B cell (primary cell): ENCODE results near the gene TBCCD1. TPM values are rescaled to one million over a fixed set of nuclear protein-coding genes. Genes with fewer than 3 reads are reported as not detected.

Source experiments
- ATAC-seq: fragments of 200-7000 bp; cut with Tn5 transposase; one replicate; pipeline ENCODE4 v1.10.0; 2021; ENCODE audit warnings: low read depth, mild to moderate bottlenecking, moderate number of reproducible peaks, moderate library complexity
- CTCF ChIA-PET: fragments of 350-600 bp; sonication (Branson Sonifier 250); formaldehyde crosslinking; loops from one replicate; lab custom pipeline; 2021; ENCODE audit warnings: antibody characterized with exemption, inconsistent platforms; lab: Charles Lee
- POLR2A ChIA-PET: fragments of 350-600 bp; sonication (Branson Sonifier 250); formaldehyde crosslinking; loops from one replicate; lab custom pipeline; 2021; ENCODE audit warnings: antibody characterized with exemption; lab: Charles Lee
- DNase-seq: peaks from one replicate; pipeline ENCODE4 v3.0.0; 2013
- H2AFZ ChIP-seq: 2 replicates; pipeline ENCODE4 v1.6.1; 2012; ENCODE audit warnings: mild to moderate bottlenecking, low read depth, low read length; ENCODE audit not compliant: insufficient read depth, poor library complexity, severe bottlenecking
- H3K27ac ChIP-seq, 2 donors: 1 replicate in 1 of 2; 2 replicates in 1 of 2; pipeline ENCODE4 v1.5.1; 2012 to 2013; ENCODE audit warnings: low read length in 2 of 2, mild to moderate bottlenecking in 2 of 2, moderate library complexity in 1 of 2
- H3K27me3 ChIP-seq, 4 experiments: fragments of 200-600 bp in 1 of 4; sonication (generic) in 1 of 4; replicated peaks in 1 of 4; 1 replicate in 2 of 4; 2 replicates in 2 of 4; pipeline versions ENCODE4 v1.6.1 to v1.7.0; 2013 to 2016; ENCODE audit warnings: low read length in 3 of 4, mild to moderate bottlenecking in 2 of 4, mixed read lengths in 1 of 4, moderate library complexity in 1 of 4; ENCODE audit not compliant: insufficient read depth in 4 of 4, control insufficient read depth in 3 of 4; ENCODE audit errors: control extremely low read depth in 1 of 4
- H3K36me3 ChIP-seq, 2 experiments: replicated peaks in 1 of 2; 1 replicate in 1 of 2; 2 replicates in 1 of 2; pipeline versions ENCODE4 v1.6.1 to v1.7.1; 2013; ENCODE audit warnings: low read length in 1 of 2; ENCODE audit not compliant: insufficient read depth in 2 of 2, control insufficient read depth in 1 of 2; ENCODE audit errors: control extremely low read depth in 1 of 2, extremely low read depth in 1 of 2
- H3K4me1 ChIP-seq, 2 donors: fragments of 200-600 bp in 1 of 2; sonication (generic) in 1 of 2; 1 replicate in 1 of 2; 2 replicates in 1 of 2; pipeline versions ENCODE4 v1.5.1 to v1.6.1; 2013 to 2017; ENCODE audit warnings: low read length in 2 of 2; ENCODE audit not compliant: control insufficient read depth in 2 of 2, insufficient read depth in 2 of 2
- H3K4me2 ChIP-seq: replicated peaks from 2 replicates; pipeline ENCODE3; 2012; ENCODE audit warnings: mild to moderate bottlenecking, low read depth, low read length; ENCODE audit not compliant: poor library complexity, severe bottlenecking
- H3K4me3 ChIP-seq, 5 experiments: fragments of 200-600 bp in 1 of 5; sonication (generic) in 1 of 5; 1 replicate in 3 of 5; 2 replicates in 2 of 5; pipeline versions ENCODE4 v1.5.1 to v1.7.0; 2011 to 2016; ENCODE audit warnings: low read length in 4 of 5, mild to moderate bottlenecking in 4 of 5, low read depth in 2 of 5, control low read depth in 1 of 5, moderate library complexity in 1 of 5; ENCODE audit not compliant: insufficient read depth in 1 of 5; ENCODE audit errors: control extremely low read depth in 1 of 5, extremely low read depth in 1 of 5
- H3K79me2 ChIP-seq: fragments of 200-600 bp; sonication (generic); one replicate; pipeline ENCODE4 v1.6.0; 2016; ENCODE audit warnings: low read length; ENCODE audit not compliant: control insufficient read depth, insufficient read depth
- H3K9ac ChIP-seq: fragments of 200-600 bp; sonication (generic); 2 replicates; pipeline ENCODE4 v1.6.1; 2017; ENCODE audit warnings: mild to moderate bottlenecking, low read length, moderate library complexity
- H3K9me3 ChIP-seq, 3 donors: one replicate each; pipeline versions ENCODE4 v1.6.1 to v1.7.1; 2013; ENCODE audit warnings: low read length in 2 of 3; ENCODE audit not compliant: control insufficient read depth in 2 of 3, insufficient read depth in 1 of 3; ENCODE audit errors: control extremely low read depth in 1 of 3
- H4K20me1 ChIP-seq: 2 replicates; pipeline ENCODE4 v1.6.0; 2012; ENCODE audit warnings: mild to moderate bottlenecking, low read length; ENCODE audit not compliant: insufficient read depth, control insufficient read depth, poor library complexity, severe bottlenecking
- H3K27ac Mint-ChIP-seq: one replicate; pipeline ENCODE4 v1.8.0; 2021; ENCODE audit warnings: mixed read lengths
- H3K27me3 Mint-ChIP-seq: one replicate; pipeline ENCODE4 v1.8.0; 2021; ENCODE audit warnings: mixed read lengths
- H3K4me1 Mint-ChIP-seq: one replicate; pipeline ENCODE4 v1.8.0; 2021; ENCODE audit warnings: mixed read lengths
- H3K4me3 Mint-ChIP-seq: one replicate; pipeline ENCODE4 v1.8.0; 2021; ENCODE audit warnings: mixed read lengths
- H3K9me3 Mint-ChIP-seq: one replicate; pipeline ENCODE4 v1.8.0; 2022; ENCODE audit warnings: mixed read lengths; ENCODE audit not compliant: insufficient read depth
- CTCF ChIP-seq: fragments of 200-600 bp; IDR thresholded peaks from one replicate; pipeline ENCODE4 v1.8.0; 2022; ENCODE audit warnings: antibody characterized with exemption, mild to moderate bottlenecking
- EZH2 ChIP-seq: IDR thresholded peaks from 2 replicates; pipeline ENCODE4 v1.6.1; 2012; ENCODE audit warnings: borderline replicate concordance, low read depth, mild to moderate bottlenecking, moderate library complexity, low read length; ENCODE audit not compliant: insufficient read depth, poor library complexity, severe bottlenecking
- intact Hi-C: fragments of 100-400 bp; cut with micrococcal nuclease; formaldehyde crosslinking; loops from one replicate; pipeline ENCODE4 v1.10.0; 2022
- polyA plus RNA-seq: library from polyadenylated mRNA; depleted of rRNA; stranded (reverse); fragments of >200 nt; gene quantifications from 2 replicates; pipeline ENCODE4 v1.2.3, GENCODE V29; 2012
- total RNA-seq, 2 donors: library from RNA; stranded (reverse); fragments of 120-200 nt in 1 of 2; gene quantifications; 1 replicate in 1 of 2; 2 replicates in 1 of 2; pipeline versions ENCODE4 v1.2.3 to v1.2.4, GENCODE V29; 2013 to 2022

TBCCD1 gene
- total and polyA plus RNA-seq, 2 donors (not counting 1 experiment from before 2014, with no cell fraction given): 15.9 to 17.3 TPM

DNA sequence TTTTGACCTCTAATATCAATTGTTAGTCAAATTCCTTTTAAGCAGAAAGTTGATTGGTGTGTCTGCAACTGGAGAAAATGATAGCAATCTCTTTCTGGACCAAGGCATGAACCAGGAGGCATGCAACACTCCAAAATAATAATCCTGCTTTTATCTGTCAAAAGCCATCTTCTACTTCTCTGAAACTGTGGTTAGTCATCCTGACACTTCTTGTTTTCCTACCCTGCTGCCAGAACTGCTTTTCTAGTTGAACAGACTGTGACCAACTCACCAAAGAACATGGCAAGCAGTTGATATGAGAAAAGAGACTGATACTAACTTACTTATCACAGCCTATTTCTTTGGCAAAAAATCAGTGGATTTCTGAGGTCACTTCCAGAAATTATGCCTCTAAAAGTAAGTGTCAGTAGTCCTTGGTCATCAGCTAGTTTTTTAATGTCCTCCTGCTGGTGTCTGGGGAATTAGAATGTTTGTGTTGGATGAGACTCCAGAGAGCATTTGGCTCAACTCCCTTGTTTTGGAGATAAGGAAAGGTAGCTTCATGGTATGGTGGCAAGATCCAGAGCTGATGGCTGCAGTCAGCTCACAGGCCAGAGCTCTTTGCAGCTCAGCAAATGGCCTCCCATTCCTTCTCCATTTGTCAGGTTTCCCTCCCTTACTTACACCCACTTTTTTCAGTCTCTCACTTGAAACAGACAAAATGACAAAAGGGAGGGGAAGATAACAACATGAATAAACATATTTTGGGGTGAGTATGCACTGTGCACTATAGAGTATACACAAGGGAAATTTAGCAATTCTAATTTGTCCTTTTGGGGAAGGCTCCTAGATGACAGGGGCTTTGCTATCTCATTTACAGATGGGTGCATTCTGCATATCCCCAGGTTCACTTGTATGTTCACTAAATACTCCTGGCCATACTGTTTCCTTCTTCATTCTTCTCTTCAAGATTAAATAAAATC is 30.0 kb downstream of the TBCCD1 start:
- ATAC-seq (no peak), DNase-seq (no peak)
- Histone ChIP-seq H3K4me3 (no peak overlapping the region), H3K27me3 (peaks cover 0 to 11% (median 5%) of the 10 kb centered on the region in 4 experiments), H2AFZ (no peak overlapping the region), H4K20me1 (no peaks in the 10 kb centered on the region), H3K27ac (no peak overlapping the region), H3K4me2 (no peak overlapping the region), H3K79me2 (no peaks in the 10 kb centered on the region), H3K36me3 (peaks cover 0 to 6% of the 10 kb centered on the region in 2 experiments), H3K4me1 (peaks cover 38 to 48% of the 10 kb centered on the region in 2 donors), H3K9me3 (no peaks in the 10 kb centered on the region), H3K9ac (no peak overlapping the region)
- POLR2A ChIA-PET: no interaction called here
- no peak for TF ChIP-seq CTCF
- TF ChIP-seq EZH2: no peak
- Mint-ChIP-seq H3K27ac (peak overlapping the region; percentile 42), H3K9me3 (no peaks in the 10 kb centered on the region), H3K27me3 (no peaks in the 10 kb centered on the region), H3K4me1 (peaks cover 56% of the 10 kb centered on the region), H3K4me3 (no peak overlapping the region)
- intact Hi-C loops: no loop called here
- CTCF ChIA-PET: interaction anchor here (1.1 to 13.9 kb wide), 10 partner anchors 19 to 559 kb away, joined by 3 to 559 read pairs (median 16); no protein-coding TSS in a partner anchor
